Inferior parietal cortex (tissue), 1 donor: ENCODE measurements around the gene METAP2.
"Not testable (repeated sequence)": the region's sequence is repeated elsewhere in the genome, so short reads cannot be mapped to it uniquely, and the experiment has no call there.

Source experiments
- DNase-seq: peaks from one replicate; pipeline ENCODE4 v3.0.0-alpha.2; 2016; ENCODE audit errors: extremely low spot score

METAP2 gene

DNA sequence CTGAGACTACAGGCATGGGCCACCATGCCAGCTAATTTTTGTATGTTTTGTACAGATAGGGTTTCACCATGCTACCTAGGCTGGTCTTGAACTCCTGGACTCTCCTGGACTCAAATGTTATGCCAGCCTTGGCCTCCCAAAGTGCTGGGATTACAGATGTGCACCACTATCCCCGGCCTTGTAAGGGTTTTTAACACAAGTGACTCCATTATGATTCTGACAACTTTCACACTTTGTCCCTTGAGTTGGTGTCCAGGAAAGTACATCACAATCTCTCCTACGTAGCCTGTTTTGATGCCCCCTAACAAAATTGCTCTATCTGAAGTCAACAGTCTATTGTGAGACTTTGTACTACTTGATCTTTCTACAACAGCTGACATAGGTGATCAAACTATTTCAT, 11.4 kb upstream of the METAP2 start:
- no peak for DNase-seq

DNA sequence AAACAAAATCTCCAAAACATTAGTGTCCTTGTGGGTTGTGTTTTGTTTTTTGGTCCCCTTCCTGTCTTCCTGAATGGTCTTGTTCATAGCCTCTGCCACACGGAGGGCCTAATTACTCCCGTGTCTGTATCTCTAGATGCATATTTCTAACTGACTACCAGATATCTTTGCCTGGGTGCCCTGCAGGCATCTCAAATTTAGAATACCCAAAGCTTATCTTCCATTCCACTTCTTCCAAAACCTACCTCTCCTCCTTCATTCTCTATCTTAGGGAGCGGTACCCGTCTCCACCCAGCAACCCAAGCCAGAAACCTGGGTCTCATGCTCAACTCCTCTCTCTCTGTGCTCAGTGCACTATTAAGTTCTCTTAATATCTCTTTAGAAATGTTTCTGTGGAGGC, 10.9 kb upstream of the METAP2 start:
- DNase-seq: no peak

DNA sequence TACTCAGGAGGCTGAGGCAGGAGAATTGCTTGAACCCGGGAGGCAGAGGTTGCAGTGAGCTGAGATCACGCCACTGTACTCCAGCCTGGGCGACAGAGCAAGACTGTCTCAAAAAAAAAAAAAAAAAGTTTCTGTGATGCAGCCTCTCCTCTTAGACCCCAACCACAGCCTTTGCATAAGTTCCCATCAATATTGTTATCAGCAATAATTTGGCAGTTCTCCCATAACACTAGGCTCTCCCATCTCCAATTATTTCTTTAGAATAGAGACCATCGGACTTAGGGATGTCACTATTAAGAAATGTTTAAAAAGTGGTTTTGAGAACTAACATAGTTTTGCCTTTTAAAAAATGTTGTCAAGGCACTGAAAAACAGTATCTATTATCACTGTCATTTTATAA, 10.2 kb upstream of the METAP2 start:
- DNase-seq: not testable (repeated sequence)

DNA sequence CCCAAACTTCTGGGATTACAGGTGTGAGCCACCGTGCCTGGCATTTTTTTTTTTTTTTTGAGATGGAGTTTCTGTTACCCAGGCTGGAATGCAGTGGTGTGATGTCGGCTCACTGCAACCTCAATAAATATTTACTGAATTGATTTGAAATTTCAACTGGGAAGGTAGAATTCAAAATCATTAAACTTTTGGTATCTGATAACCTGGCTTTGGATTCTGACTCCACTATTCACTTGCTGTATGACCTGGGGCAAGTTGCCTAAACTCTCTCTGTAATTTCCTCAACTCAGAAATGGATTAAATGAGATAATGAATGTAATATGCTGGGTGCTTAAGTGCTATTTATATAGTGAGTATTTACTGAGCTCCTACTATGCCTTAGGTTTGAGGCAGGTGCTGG, 8.7 kb upstream of the METAP2 start:
- DNase-seq: no peak

DNA sequence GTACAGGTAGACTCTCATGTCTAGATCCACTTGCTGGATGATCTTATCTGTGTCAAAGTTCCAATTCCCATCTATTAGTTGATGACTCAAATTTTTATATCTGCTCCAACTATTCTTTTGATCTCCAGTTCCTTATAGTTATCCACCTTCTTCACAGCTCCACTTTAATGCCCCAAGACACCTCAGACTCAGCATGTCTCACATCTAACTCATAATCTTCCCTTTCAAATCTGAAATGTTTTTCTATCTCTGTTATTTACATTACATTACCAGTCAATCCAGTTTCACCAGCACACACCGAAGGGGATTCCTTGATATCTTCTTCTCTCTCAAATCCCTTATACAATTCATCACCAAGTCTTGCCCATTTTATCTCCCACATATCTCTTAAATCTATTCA, 3.7 kb upstream of the METAP2 start:
- DNase-seq: no peak

DNA sequence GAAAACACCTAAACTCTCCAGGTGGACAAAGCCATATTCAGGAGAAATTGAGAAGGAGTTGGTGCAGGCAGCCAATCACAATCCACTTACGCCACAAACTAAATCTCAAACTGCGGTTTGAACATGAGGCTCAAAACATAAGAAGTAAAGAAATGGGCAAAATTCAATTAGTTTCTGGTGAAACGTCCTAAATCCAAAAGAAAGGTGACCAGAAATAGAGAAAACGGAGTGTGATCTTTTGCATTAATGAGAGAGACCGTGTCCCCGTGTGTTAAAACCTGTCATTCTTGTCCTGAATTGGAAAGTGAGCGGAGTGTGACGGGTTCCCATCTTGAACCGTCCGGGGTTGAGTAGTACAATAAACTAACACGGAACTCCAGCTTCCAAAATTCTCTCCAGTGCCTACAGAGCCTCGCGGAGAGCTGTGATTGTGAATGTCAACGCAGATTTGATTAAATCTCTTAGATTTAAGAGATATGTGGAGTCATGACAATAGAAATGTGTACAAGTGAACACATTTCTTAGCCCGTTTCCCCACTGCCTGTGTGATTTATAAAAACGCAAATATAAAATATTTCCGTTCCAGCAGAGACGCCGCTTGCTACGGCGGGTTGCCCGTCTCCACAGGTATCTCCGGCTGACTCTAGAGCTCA, 595 bp upstream of the METAP2 start:
- no peak for DNase-seq

DNA sequence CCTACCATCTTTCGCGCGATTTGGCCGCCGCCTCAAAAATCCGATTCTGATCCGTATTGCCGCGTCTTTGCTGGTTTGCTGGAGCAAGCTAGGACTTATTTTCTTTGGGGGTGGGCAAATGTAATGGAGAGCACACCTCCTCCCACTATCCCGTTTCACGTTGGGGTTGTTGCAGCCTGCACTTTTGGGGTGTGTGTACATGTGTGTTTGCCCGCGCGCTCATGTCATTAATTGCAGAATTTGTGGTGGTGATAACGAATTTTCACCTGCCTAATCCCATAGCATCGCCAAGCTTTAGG, 657 bp downstream of the METAP2 start:
- DNase-seq: peak; percentile 11

DNA sequence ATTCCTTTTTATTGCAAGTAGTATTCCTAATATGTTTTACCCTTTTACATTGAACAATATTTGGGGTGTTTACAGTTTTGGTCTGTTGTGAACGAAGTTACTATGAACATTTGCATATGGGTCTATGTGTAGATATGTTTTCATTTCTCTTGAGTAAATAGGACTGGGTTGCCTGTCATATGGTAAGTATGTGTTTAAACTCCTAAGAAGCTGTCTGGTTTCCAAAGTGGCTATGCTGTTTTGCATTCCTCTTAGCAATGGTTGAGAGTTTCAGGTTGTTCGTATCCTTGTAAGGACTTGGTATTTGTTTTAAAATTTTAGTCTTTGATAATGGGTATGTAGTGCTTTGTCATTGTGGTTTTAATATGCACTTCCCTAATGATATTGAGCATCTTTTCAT, 6.3 kb downstream of the METAP2 start:
- DNase-seq: no peak

DNA sequence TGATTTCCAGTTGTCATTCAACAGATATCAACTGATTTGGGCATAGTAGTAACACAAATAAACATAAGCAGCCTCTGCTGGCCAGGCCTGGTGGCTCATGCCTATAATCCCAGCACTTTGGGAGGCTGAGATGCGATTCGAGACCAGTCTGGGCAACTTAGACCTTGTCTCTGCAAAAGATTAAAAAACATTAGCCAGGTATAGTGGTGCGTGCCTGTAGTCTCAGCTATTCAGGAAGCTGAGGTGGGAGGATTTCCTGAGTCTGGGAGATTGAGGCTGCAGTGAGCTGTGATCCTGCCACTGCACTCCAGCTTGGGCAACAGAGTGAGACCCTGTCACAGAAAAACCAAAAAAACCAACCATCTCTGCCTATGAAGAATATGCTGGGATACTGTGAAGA, 7.1 kb downstream of the METAP2 start:
- no peak for DNase-seq

DNA sequence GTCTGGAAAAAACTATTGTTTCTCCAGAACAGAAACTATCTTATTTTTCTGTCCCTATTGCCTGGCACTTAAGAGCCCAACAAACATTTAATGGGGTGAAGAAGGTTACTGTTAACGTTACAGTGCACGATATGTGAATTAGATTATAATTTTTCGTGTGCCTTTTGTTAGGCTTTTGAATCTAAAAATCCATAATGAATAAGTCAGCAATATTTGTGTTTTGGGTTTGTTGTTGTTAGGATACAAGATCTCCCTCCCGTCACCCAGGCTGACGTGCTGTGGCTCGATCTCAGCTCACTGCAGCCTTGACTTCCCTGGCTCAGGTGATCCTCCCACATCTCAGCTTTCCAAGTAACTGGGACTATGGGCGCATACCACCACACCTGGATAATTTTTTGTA, 7.9 kb downstream of the METAP2 start:
- no peak for DNase-seq

DNA sequence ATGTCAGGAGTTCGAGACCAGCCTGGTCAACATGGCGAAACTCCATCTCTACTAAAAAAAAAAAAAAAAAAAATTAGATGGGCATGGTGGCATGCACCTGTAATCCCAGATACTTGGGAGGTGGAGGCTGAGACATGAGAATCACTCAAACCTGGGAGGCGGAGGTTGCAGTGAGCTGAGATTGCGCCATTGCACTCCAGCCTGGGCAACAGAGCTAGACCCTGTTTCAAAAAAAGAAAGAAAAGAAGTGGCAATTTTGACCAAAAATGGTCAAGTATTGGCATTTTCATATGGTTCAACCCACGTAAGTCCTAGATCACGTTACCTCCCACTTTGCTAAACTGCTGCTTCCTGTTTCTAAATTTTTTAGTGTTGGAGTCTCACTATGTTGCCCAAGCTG, 8.6 kb downstream of the METAP2 start:
- DNase-seq: not testable (repeated sequence)

DNA sequence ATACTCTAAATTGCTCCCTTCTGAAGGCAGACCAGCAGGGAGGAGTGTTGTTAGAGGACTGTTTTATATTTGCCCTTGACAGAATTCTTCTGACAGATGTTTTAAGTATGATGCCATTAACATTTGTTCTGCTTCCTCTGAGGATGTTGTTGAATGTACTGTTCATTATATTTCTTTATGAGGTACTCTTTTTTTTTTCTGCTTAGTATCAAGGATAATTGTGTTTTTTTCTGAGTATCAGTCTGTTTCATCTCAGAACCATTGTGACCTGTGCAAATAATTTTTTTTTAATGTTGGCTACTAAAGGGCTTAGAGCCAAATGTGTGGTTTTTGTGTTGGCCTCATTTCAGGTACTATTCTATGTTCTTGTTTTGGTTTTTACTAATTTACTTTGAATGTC, 10.6 kb downstream of the METAP2 start:
- DNase-seq: no peak

DNA sequence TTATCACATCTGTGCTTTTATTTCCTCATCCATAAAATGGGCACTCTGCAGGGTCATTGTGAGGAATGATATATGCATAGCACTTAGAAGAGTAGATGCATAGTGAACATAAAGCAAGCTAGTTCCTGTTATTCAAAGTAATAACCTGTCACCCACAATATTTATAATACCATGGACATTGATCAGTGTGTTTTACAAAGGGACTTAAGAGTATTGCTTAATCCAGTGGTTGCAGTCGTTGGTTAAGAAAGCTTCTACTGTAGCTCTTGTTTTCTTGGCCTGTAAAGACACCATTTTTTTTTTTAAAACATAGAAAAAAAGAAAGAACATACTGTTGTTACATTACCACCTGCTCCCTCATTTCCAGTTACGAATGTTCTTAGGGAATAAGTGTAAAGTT, 13.1 kb downstream of the METAP2 start:
- DNase-seq: no peak

DNA sequence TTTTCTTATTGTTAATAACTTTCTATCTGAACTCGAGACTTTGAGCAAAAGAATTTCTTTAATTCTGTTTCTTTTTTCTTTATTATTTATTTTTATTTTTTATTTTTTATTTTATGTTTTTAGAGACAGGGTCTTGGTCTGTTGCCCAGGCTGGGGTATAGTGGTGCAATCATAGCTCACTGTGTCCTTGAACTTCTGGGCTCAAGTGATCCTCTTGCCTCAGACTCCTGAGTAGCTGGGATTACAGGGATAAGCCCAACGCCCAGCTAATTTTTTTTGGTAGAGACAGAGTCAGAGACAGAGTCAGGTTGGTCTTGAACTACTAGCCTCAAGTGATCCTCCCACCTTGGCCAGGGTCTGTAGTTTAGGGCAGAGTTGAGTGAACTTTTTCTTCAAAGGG, 18.5 kb downstream of the METAP2 start:
- DNase-seq: no peak

DNA sequence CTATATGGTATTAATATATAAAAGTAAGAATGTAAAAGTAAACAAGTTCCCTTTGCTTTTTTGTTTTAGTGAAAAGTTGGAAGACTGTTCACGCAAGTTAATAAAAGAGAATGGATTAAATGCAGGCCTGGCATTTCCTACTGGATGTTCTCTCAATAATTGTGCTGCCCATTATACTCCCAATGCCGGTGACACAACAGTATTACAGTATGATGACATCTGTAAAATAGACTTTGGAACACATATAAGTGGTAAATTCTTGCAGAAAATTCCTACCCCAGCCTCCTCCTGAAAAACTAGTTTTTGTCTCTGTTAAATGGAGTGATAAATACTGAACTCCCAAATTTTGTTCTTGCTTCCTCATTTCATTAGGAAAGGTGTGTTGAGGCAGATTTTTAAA, 20.9 kb downstream of the METAP2 start:
- no peak for DNase-seq

DNA sequence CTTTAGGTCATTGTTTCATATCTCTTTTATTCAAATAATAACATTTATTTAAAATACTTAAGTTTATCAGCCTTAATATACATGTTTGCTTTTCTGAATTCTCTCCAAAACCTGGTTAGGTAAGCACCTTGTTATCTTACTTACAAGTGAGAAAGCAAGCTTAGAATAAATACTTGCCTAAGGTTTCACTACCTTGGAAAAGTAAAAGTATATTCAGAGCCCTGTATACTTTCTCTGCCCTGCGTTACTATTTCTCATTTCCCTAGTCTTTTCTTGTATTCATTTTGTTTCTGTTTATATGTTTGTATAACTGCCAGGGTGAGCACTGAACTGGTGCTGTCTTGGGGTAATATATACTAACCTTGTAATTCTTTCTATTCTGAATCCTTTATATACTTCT, 21.5 kb downstream of the METAP2 start:
- no peak for DNase-seq

DNA sequence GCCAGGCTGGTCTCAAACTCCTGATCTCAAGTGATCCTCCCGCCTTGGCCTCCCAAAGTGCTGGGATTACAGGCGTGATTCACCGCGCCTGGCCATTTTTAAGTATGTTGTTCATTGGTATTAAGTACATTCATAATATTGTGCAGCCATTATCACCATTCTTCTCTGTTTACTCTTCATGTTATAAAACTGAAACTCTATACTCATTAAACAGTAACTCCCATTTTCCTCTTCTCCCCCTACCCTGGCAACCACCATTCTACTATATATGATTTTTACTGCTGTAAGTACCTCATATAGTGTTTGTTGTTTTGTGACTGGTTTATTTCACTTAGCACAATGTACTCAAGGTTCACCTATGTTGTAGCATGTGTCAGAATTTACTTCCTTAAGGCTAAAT, 23.1 kb downstream of the METAP2 start:
- no peak for DNase-seq

DNA sequence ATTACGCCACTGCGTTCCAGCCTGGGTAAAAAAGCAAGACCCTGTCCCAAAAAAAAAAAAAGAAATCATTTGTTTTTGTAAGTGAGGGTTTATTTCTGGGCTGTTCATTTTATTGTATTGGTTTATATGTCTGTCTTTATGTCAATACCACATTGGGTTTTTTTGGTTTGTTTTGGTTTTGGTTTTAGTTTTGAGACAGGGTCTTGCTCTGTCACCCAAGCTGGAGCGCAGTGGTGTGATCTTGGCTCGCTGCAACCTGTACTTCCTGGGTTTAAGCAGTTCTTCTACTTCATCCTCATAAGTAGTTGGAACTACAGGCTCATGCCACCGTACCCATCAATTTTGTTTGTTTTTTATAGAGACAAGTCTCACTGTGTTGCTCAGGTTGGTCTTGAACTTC, 25.0 kb downstream of the METAP2 start:
- DNase-seq: no peak

DNA sequence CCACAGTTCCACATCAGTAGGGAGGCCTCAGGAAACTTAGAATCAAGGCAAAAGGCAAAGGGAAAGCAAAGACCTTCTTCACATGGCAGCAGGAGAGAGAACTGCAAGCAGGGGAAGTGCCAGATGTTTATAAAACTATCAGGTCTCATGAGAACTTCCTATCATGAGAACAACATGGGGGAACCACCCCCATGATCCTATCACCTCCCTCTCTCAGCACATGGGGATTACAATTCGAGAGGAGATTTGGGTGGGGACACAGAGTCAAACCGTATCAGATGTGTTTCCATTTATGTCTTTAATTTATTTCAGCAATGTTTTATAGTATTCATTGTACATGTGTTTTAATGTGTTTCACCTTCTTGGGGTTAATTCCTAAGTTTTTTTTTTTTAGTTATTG, 25.8 kb downstream of the METAP2 start:
- DNase-seq: no peak

DNA sequence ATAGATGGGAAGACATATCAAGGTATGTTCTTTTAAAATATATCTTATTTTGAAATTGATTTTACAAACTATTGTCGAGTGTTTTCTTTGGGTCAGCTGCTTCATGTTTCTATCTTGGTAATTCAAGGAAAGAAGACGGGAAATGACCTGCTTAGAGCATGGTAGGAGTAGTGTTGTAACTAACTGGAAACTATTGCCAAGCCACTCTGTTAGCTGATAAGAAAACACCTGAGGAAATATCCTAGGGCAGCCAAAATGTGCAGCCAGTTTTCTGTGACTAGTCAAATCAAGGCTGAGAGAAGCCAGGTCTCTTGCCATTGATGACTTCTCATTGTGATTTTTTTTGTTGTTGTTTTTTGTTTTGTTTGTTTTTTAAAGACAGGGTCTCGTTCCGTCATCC, 30.2 kb downstream of the METAP2 start:
- no peak for DNase-seq

DNA sequence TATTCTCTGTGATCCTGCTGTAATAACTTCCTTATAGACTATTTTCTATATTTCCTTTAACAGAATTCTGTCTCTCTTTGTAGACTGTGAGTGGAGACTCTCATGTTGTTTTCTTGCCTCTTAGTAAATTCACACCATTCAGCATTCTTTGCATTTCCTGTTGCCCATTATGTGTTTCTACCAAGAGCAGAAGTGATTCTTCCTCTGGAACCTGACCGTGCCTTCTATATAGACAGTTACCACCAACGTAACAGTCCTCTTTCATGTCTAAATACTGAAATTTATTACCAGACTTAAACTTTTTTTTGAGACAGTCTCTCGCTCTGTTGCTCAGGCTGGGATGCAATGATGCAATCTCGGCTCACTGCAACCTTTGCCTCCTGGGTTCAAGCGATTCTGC, 31.1 kb downstream of the METAP2 start:
- no peak for DNase-seq

DNA sequence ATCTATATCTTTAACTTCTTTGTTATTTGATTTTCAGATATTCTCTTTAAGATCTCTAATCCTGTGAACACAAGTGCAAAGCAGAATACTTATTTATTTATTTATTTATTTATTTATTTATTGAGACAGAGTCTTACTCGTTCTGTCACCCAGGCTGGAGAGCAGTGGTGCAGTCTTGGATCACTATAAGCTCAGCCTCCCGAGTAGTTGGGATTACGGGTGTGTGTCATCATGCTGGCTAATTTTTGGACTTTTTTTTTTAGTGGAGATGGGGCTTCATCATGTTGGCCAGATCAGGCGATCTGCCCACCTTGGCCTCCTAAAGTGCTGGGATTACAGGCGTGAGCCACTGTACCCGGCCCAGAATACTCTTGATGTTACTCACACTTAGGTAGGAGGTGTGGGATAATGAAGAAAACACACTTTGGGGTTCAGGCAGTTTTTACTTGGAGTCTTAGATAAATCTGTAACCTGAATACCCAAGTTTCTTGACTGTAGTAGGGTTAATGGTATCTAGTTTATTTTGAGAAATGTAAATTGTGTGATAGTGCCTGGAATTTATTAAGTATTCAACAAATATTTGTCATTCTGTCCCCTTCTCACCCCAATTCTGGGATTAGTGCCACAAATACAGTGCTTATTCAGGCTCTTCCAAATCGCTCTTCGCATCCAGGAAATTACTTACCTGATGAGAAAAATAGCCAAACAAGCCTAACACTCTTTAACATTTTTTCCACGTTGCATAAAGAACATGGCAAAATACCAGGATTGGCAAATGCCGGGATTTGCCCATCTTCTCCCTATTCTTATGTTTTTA, 33.0 kb downstream of the METAP2 start:
- DNase-seq: no peak

DNA sequence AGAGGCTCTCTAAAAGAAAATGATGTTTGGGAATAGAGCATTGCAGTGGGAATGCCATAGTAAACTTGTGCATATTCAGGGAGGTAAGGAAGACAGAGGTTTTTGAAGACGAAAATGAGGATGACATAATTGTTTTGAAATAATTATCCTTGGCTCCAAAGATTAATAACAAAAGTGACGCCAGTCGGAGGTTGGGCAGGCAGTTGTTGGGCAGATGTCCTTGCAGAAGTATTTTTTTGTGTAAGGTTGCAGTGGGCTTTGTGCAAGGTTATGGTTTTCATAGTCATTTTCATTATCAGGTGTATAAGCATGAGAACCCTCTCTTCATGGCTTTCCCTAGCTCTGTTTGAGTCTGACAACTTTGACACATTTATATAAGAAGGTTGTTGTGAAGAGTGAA, 35.3 kb downstream of the METAP2 start:
- no peak for DNase-seq

DNA sequence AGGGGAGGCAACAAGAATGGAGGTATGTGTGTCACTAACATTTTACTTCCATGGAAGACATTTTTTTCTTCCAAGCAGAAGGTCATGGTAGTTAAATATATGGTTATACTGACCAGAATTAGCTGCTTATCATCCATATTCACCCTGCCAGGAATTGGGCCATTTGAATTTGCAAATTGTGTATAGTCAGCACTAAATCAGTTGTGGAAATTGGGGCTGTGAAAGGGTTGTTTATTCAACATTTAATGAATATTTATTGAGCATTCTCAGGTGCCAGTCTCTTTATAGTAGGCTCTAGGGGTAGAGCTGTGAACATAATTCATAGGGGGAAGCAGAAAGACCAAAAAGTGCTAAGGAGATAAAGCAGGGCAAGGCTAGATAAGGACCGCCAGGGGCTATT, 38.0 kb downstream of the METAP2 start:
- DNase-seq: no peak
